ENCODE measurements around the gene POLR1D.

DNA sequence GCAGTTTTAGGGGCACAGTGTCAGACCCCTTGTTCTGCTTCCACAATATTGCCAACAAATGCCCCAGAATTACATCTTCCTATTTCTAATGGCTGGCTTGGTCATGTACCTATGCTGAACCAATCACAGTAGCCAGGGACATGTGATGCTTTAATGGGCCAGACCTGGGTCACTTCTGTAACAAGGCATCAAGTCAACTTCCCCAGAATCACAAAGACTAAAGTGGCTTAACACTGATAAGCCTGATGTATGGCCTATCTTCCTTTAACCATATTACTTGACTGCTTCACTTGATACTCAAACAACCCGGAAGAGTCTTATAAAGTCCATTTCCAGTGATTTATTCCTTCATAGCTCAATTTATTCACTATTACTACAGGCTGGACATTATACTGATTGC is 21.0 kb upstream of the POLR1D start:
- TF ChIP-seq FOXP2 (optimal IDR thresholded peaks at IDR 0.05; ENCODE audit: control extremely low read depth, extremely low read length, insufficient read depth) (no peak), POLR2AphosphoS5 (IDR thresholded peaks at IDR 0.05; ENCODE audit: borderline replicate concordance, low read depth, low read length) (no peak), EZH2 (IDR thresholded peaks at IDR 0.05) (no peak)

Measured in SK-N-MC (cell line).